Mesodermal cell (in vitro differentiated cells): Measurements from ENCODE around the gene ZNF74.
"Not testable (repeated sequence)": the region's sequence is repeated elsewhere in the genome, so short reads cannot be mapped to it uniquely, and the experiment has no call there.

Experiments used
- H3K27ac ChIP-seq: 2 replicates; pipeline ENCODE4 v1.7.0; 2013; ENCODE audit warnings: mild to moderate bottlenecking, low read depth, low read length, moderate library complexity; ENCODE audit not compliant: severe bottlenecking
- H3K36me3 ChIP-seq: 2 replicates; pipeline ENCODE4 v1.7.1; 2013; ENCODE audit warnings: mild to moderate bottlenecking, low read length, moderate library complexity; ENCODE audit not compliant: control insufficient read depth, insufficient read depth
- H3K4me1 ChIP-seq: one replicate; pipeline ENCODE4 v1.7.1; 2013; ENCODE audit warnings: mild to moderate bottlenecking, low read length; ENCODE audit not compliant: insufficient read depth, control insufficient read depth, poor library complexity, severe bottlenecking
- H3K4me3 ChIP-seq: 2 replicates; pipeline ENCODE4 v1.7.0; 2013; ENCODE audit warnings: low read length, control low read depth, mild to moderate bottlenecking; ENCODE audit not compliant: insufficient read depth, poor library complexity, severe bottlenecking; ENCODE audit errors: extremely low read depth
- H3K9me3 ChIP-seq: 2 replicates; pipeline ENCODE4 v1.7.1; 2013; ENCODE audit warnings: mild to moderate bottlenecking, low read length, moderate library complexity; ENCODE audit not compliant: control insufficient read depth
- WGBS, 2 experiments: methylation state at CpG; one replicate each; pipeline ENCODE4 v1.1.5; 2013; ENCODE audit warnings: missing lambda C conversion rate in 2 of 2; ENCODE audit not compliant: insufficient coverage in 2 of 2; 5-methylcytosine and 5-hydroxymethylcytosine counted together

The ZNF74 gene

DNA sequence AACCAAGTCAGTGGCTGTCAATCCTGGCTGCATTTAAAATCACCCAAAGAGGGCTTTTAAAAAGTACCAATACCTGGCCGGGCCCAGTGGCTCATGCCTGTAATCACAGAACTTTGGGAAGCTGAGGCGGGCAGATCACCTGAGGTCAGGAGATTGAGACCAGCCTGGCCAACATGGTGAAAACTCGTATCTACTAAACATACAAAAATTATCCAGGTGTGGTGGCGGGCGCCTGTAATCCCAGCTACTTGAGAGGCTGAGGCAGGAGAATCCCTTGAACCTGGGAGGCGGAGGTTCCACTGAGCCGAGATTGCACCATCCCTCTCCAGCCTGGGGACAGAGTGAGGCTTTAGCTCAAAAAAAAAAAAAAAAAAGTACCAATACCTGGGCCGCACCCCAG, 17.7 kb upstream of the ZNF74 start:
- not testable (repeated sequence) for H3K36me3 ChIP-seq

DNA sequence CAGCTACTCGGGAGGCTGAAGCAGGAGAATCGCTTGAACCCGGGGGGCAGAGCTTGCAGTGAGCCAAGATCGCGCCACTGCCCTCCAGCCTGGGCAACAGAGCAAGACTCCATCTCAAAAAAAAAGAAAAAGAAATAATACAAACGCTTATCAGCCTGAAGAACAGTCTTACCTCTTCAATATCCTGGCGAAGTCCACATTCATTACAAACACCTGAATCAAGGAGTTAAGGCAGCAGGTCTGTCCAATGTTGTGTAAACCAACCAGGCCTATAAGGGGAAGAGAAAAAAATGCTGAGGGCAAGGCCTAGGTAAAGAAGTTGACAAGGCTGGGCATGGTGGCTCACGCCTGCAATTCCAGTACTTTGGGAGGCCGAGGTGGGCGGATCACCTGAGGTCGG, 17.0 kb upstream of the ZNF74 start:
- not testable (repeated sequence) for H3K4me3 ChIP-seq, H3K27ac ChIP-seq, H3K36me3 ChIP-seq, H3K4me1 ChIP-seq, H3K9me3 ChIP-seq
- 98 to 100% methylated on average over 2 to 4 of the region's 11 CpGs for WGBS, 2 experiments

More for the DNA sequence above, 17.7 kb upstream of the ZNF74 start:
- not testable (repeated sequence) for H3K4me3 ChIP-seq, H3K9me3 ChIP-seq, H3K27ac ChIP-seq, H3K4me1 ChIP-seq
- 88 to 95% methylated on average over 5 to 6 of the region's 8 CpGs for WGBS, 2 experiments

DNA sequence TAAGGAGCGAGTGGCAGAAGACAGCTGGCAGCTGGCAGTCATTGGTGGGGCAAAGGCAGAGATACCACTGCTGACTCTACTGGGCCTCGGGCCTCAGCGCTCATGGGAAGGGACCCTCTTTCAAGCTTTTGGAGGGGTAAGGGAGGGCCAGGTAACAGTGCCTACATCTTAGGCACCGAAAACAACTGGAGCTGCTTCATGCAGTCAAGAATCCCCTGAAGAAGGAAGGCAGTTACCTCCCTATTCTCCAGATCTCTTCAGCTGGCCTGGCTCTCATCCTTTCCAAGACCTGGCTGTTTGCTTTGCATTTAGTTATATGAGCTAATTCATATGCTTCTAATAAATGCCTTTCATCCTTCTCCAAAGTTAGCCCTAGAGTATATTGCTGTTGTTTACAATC, 15.8 kb upstream of the ZNF74 start:
- Histone ChIP-seq H3K4me3 (no peak overlapping the region), H3K36me3 (no peaks in the 10 kb centered on the region), H3K27ac (no peak overlapping the region), H3K9me3 (no peaks in the 10 kb centered on the region), H3K4me1 (no peaks in the 10 kb centered on the region)
- 95 to 100% methylated on average over 3 to 4 of the region's 4 CpGs for WGBS, 2 experiments

GRCh38 chr22:20378684-20379083, 15.3 kb upstream of the ZNF74 start:
- H3K4me3 ChIP-seq, H3K4me1 ChIP-seq, H3K36me3 ChIP-seq, H3K27ac ChIP-seq, H3K9me3 ChIP-seq: not testable (repeated sequence)
- 94 to 98% methylated on average over 2 to 5 of the region's 5 CpGs for WGBS, 2 experiments

DNA sequence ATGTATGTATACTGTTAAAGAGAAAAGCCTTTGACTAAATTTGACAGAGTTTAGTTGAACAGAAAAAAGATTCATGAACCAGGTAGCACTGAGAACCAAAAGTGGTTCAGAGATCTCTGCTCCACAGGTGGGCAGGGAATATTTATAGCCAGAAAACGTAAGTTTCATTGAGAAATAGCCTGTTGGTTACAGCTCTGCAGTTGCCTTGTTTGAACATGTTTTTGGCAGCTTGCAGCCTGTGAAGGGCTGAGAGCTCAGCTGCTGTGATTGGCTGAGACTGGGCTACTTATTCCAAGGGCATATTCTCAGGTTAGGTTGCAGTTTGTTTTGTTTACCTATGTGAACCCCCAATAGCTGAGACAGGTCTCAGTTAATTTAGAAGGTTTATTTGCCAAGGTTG, 13.5 kb upstream of the ZNF74 start:
- Histone ChIP-seq H3K9me3 (no peaks in the 10 kb centered on the region), H3K4me3 (no peak overlapping the region), H3K36me3 (no peaks in the 10 kb centered on the region), H3K4me1 (no peaks in the 10 kb centered on the region), H3K27ac (no peak overlapping the region)
- WGBS, 2 experiments, result 42 to 70% methylated on average over 1 of the region's 1 CpG

DNA sequence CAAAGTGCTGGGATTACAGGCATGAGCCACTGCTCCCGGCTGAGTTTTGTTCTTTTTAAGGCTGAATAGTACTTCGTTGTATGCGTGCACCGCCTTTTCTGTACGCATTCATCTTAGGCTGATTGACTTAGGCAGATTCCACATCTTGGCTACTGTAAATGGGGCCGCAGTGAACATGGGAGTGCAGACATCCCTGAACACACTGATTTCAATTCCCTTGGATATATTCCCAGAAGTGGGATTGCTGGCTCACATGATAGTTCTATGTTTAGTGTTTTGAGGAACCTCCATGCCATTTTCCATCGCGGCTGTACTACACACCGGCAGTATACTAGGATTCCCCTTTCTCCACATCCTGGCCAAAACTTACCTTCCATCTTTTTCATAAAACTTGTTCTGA, 10.4 kb upstream of the ZNF74 start:
- Histone ChIP-seq H3K27ac (no peak overlapping the region), H3K4me3 (no peak overlapping the region), H3K4me1 (no peaks in the 10 kb centered on the region), H3K9me3 (no peaks in the 10 kb centered on the region), H3K36me3 (no peaks in the 10 kb centered on the region)
- 88 to 89% methylated on average over 6 of the region's 9 CpGs for WGBS, 2 experiments

DNA sequence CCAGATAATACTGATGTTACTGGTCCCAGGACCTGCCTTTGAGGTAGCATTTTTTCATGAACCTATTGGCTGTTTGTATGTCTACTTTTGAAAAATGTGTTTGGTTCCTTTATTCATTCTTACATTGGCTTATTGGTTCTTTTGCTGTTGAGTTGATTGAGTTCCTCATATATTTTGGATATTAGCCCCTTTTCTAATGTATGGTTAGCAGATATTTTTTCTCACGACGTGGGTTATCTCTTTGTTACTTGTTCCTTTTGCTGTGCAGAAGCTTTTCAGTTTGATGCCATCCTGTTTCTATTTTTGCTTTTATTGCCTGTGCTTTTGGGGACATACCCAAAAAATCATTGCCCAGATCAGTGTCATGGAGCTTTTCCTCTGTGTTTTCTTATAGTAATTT, 9.8 kb upstream of the ZNF74 start:
- peaks cover 3% of the 10 kb centered on the region for H3K9me3 ChIP-seq
- no peak overlapping the region for H3K4me3 ChIP-seq
- H3K36me3 ChIP-seq, result no peaks in the 10 kb centered on the region
- no peaks in the 10 kb centered on the region for H3K4me1 ChIP-seq
- WGBS, 2 experiments, result no CpG with 5 or more reads among the region's 2 CpGs
- H3K27ac ChIP-seq, result no peak overlapping the region

GRCh38 chr22:20384865-20385264, 9.1 kb upstream of the ZNF74 start:
- 93 to 94% methylated on average over 5 of the region's 6 CpGs for WGBS, 2 experiments
- peaks cover 6% of the 10 kb centered on the region for H3K9me3 ChIP-seq
- no peaks in the 10 kb centered on the region for H3K36me3 ChIP-seq
- no peaks in the 10 kb centered on the region for H3K4me1 ChIP-seq
- H3K4me3 ChIP-seq, result no peak overlapping the region
- H3K27ac ChIP-seq, result no peak overlapping the region

- no peaks in the 10 kb centered on the region for H3K4me1 ChIP-seq
- 100% methylated on average over 1 of the region's 2 CpGs for WGBS, 2 experiments
- peaks cover 6% of the 10 kb centered on the region for H3K9me3 ChIP-seq
These were observed 7.6 kb upstream of the ZNF74 start for GRCh38 chr22:20386336-20386735.

GRCh38 chr22:20386972-20387371, 7.0 kb upstream of the ZNF74 start:
- H3K9me3 ChIP-seq, result peaks cover 6% of the 10 kb centered on the region
- no peak overlapping the region for H3K4me3 ChIP-seq
- no peaks in the 10 kb centered on the region for H3K36me3 ChIP-seq
- no peak overlapping the region for H3K27ac ChIP-seq
- WGBS, 2 experiments, result no CpG with 5 or more reads among the region's 4 CpGs
- no peaks in the 10 kb centered on the region for H3K4me1 ChIP-seq

More at GRCh38 chr22:20386336-20386735, 7.6 kb upstream of the ZNF74 start:
- H3K4me3 ChIP-seq, result no peak overlapping the region
- H3K36me3 ChIP-seq, result no peaks in the 10 kb centered on the region
- H3K27ac ChIP-seq, result no peak overlapping the region

DNA sequence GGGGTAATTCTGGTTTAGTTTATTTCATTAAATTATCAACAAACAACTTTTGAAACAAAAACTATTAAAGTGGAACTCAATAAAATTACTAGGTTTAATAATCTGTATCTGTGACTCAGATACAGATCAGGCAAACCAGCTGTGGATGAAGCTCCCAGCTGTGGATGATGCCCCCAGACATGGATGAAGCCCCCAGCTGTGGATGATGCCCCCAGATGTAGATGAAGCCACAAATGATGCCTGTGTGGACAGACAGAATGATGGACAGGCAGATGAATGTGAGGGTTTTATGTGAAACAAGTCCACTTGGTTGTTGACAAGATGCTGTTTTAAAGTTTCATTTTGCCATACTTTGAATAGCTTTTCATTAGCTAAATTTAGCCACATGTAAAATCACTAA, 5.8 kb upstream of the ZNF74 start:
- Histone ChIP-seq H3K4me3 (no peak overlapping the region), H3K9me3 (peaks cover 6% of the 10 kb centered on the region), H3K4me1 (no peaks in the 10 kb centered on the region), H3K36me3 (no peaks in the 10 kb centered on the region), H3K27ac (no peak overlapping the region)

DNA sequence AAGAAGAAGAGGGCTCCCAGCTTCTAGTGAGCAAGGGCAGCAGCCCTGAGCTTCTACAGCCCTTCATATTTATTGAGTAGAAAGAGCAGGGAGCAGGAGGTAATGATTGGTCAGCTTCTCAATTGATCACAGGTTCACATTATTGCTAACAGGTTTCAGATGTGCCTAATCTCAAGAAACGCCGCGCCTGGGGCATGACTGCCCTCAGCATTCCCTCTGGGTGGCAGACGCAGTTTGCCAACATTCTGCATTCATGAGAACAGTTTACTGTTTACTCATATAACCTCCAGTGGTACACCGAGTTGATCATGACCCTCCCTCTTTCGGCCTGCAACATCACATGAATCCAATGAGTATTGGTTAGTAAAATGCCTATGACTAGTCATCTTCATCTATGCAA, 4.7 kb upstream of the ZNF74 start:
- Histone ChIP-seq H3K36me3 (no peaks in the 10 kb centered on the region), H3K4me1 (peaks cover 2% of the 10 kb centered on the region), H3K4me3 (no peak overlapping the region), H3K27ac (no peak overlapping the region), H3K9me3 (peaks cover 6% of the 10 kb centered on the region)
- WGBS, 2 experiments, result 95 to 100% methylated on average over 4 of the region's 6 CpGs
